ENCODE measurements around the gene NKAIN2.

GRCh38 chr6:123901436-123901835 lies 97.8 kb downstream of the NKAIN2 start:
- TF ChIP-seq CTCF (IDR thresholded peaks at IDR 0.05) (no peak), POLR2A (IDR thresholded peaks at IDR 0.05) (no peak)

All from thyroid gland (tissue), 4 donors.